Measurements from ENCODE around the gene PKD1L1. TPM values are rescaled to one million over a fixed set of nuclear protein-coding genes. Genes with fewer than 3 reads are reported as not detected.

The PKD1L1 gene
- total RNA-seq, 1 donor from 2014 or later = 0.30 TPM

DNA sequence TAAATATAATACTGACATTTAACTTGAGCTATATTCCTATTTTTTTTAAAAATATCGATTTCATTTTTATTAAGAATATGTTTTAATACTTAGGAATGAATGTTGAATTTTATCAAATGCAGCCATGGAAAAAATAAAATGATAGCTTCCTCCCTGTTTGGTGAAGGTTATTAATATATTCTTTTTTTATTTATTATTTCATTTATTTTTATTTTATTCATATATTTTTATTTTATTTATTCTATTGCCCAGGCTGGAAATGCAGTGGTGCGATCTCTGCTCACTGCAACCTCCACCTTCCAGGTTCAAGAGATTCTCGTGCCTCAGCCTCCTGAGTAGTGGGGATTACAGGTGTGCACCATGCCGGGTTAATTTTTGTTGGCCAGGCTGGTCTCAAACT lies 160.2 kb downstream of the PKD1L1 start:
- no peak for DNase-seq

DNA sequence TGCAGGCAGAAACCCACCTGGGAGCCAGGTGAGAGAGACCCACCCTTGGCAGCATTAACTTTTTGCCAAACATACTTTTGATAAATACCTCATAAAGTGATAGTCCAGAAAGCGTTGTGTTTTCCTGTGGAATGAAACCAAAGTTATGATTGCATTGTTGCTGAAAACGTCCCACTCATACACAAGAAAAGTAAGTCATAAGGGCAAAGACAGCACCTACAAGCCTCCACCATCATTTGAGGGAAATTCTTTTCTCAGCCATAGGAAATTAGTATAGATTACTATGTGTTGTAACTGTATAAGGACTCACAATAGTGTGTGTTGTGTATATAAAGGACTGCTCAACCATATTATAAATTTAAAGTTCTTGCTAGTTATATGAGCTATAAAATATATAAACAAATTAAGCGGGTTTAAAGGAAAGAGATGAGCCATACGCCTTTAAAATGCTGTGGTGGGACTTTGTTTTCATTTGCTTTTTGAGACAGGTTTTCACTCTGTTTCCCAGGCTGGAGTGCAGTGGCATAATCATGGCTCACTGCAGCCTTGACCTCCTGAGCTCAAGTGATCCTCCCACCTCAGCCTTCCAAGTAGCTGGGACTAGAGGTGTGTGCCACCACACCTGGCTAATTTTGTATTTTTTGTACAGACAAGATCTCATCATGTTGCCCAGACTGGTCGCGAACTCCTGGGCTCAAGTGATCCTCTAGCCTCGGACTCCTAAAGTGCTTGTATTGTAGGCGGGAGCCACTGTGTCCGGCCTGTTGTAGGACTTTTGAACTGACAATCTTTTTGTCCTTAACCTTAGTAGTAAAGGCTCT lies 160.8 kb downstream of the PKD1L1 start:
- DNase-seq = no peak

- peak; percentile 73 for DNase-seq
Observed at GRCh38 chr7:47786557-47787248, 161.6 kb downstream of the PKD1L1 start.

DNA sequence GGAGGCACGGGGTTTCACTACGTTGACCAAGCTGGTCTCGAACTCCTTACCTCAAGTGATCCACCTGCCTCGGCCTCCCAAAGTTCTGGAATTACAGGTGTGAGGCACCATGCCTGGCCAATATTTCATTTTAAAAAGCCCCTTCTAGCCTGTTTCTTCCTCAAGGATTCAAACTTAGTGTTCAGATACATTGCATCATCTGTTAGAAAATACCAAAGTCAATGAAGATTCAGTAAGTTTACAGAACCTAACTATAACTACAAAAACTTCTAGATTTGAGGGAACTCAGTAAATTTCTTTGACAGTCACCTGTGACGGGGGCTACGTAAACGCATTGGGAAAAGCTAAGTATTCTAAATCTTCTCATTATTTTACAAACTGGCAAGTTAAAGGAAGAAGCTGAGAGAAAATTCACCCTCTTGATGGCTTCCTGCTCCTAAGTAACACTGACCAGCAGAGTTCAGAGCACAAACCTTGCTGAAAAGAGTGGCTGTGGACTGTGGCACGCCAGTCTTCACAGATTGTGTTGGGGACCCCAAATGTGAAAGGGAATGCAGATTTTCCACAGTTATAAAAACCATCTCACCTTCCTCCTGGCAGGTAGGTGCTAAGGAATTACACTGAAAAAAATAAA lies 162.2 kb downstream of the PKD1L1 start:
- no peak for DNase-seq

GRCh38 chr7:47783456-47784223 lies 164.6 kb downstream of the PKD1L1 start:
- DNase-seq = peak; percentile 93

DNA sequence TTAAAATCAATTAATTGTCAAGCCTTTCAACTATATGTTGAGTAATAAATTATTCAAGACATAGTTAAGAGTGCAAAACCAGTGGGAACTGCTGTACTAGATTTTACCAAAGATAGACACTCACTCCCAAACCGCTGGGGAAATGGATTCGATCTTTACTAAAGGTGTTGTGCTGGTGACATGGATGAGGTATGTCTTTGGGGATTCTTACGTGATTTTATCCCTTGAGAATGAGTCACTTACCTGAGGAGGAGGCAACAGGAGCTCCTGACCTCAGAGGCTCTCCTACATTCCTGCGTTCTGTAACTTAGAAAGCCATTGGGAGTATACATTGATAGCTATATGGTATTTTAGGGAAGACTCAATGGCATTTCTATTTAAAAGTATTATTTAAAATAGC lies 165.5 kb downstream of the PKD1L1 start:
- DNase-seq = no peak

DNA sequence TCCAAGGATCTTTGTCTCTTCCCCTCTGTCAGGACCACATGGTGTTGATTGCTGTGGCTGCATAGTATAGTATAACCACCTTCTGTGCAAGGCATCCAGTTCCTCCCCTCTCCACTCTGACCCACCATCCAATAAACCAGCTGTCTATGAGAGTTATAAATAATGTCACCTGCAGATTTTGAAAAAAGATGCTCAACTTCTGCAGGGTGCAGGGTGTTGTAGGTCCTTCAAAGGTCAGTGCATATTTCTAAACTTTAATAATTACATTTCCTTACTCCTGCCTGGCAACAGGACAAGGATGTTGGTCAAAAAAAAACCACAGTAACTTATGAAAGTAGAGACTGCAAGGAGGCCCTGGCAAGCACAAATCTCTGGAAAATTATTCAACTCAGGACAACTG lies 166.2 kb downstream of the PKD1L1 start:
- DNase-seq = no peak

DNA sequence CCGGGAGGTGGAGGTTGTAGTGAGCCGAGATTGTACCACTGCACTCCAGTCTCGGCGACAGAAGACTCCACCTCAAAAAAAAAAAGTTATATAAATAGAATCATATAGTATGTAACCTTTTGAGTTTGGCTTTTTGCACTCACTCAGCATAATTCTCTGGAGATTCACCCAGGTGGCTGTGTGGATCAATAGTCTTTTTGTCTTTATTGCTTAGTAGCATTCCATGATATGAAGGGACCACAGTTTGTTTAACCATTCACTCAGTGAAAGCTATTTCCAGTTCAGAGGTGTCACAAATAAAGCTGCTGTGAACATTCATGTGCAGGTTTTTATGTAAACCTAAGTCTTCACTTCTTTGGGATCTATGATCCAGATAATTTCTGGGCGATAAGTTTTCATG lies 167.7 kb downstream of the PKD1L1 start:
- no peak for DNase-seq

DNA sequence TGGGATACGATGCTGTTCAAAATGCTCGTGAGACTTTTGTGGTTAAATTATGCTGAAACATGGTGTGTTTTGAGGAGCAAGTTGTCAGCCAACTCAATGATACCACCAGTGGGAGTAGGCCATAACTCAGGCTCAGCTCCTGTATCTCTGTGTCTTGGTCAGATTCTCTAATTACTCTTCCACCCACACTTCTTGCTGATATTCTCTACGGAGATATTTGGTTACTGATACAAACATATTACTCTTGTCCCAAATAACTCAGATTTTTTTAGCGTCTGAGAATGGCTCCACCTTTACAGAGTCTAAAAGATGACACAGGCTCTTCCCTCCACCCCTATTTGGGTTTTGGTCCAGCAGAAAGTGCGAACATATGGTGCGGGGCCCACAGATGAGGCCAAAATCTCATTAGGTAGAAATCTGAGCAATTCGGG lies 168.9 kb downstream of the PKD1L1 start:
- DNase-seq = no peak

DNA sequence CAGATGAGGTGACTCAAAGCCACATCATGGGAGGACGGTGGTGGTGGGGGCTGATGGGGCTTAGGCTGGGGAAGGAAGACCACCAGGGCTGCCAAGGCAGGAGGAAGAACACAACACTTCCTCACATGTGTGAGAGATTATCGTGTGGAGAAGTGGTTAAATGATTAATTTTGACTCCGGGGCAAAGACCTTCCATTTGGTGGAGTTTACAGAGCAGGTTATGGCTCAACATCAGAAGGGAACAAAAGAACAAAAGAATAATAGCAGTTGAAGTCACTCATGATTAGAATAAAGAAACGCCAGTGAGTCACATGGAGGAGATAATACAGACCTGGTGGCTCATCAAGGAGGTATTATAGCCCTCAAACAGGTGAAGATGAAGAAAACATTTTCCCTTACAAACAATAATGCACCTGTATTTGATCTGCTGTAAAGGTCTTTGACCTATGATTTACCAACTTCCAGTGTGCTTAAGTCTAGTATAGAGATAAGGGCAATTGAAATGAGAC lies 170.1 kb downstream of the PKD1L1 start:
- no peak for DNase-seq

DNA sequence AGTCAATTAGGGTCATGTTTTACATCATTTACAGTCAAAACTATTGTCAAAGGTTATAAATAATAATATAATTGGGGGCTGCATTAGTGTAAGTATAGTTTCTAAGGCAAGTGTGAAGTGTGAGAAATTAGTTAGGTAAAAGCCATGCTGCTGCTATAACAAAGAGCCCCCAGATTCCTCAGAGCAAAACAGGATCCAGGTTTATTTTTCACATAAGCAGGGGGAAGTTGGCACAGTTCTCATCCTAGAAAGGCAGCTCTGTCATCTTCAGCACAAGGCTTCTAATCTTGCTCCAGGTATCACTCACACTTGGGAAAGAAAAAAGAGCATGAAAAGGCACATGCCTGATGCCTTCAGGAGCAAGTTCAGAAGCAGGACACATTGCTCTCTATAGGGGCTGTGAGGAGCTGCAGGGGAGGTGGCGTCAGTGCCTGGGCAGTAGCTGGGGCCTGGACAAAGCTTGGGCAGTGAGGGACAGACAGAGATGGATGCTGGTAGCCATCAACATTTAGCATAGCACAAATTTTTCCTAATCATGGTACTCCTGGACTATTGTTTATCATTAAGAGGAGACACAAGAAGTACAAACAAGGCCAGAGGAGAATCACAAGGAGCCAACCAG lies 170.6 kb downstream of the PKD1L1 start:
- no peak for DNase-seq

GRCh38 chr7:47776335-47776734 lies 171.9 kb downstream of the PKD1L1 start:
- no peak for DNase-seq

GRCh38 chr7:47775238-47775637 lies 173.0 kb downstream of the PKD1L1 start:
- no peak for DNase-seq

GRCh38 chr7:47772492-47772891 lies 175.8 kb downstream of the PKD1L1 start:
- no peak for DNase-seq

DNA sequence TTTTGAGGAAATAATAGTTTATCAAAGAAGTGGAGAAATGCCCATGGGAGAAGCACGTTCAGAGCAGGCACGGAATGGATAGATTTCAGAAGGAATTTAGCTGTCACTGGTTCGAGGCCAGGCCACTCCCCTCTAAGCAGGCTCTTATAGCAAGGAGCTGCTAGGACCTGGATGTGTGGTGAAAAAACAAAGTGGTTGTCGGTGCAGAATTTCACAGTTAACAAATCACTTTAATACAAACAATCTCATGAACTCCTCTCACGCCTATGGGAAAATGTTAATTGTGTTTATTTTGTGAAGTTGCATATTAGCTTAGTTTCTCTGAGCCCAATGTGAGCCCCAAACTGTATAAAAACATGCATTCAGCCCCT lies 176.3 kb downstream of the PKD1L1 start:
- no peak for DNase-seq

DNA sequence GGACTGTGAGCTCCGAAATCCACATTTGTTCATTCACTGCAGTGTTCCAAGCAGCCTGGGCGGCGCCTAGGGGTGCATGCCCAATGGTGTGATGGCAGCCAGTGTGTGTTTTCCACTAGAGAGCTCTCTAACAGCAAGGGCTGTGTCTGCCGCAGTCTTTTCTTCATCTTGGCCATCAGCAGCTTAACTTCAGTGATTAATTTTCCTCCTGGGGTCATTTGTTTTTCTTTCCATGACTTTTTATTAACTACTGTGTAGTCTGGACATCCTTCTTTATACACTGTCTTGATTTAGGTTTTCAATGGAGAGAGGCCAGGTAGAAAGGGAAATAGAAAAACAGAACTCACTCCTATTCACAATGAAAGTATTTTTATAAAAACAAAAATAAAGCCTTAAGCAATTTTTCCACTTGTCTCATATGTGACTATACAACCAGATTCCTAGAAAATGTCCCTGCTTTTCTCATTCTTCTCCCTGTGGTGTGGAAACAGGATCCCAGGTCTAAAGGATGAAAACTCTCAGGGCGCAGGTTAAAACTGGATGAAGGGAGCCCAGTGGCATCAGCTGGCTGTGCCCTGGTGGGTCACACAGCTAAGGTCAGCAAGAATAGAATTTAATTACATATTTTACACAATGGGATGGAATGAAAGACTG lies 176.8 kb downstream of the PKD1L1 start:
- DNase-seq = no peak

- no peak for DNase-seq
Observed at GRCh38 chr7:47766126-47766525, 182.1 kb downstream of the PKD1L1 start.

DNA sequence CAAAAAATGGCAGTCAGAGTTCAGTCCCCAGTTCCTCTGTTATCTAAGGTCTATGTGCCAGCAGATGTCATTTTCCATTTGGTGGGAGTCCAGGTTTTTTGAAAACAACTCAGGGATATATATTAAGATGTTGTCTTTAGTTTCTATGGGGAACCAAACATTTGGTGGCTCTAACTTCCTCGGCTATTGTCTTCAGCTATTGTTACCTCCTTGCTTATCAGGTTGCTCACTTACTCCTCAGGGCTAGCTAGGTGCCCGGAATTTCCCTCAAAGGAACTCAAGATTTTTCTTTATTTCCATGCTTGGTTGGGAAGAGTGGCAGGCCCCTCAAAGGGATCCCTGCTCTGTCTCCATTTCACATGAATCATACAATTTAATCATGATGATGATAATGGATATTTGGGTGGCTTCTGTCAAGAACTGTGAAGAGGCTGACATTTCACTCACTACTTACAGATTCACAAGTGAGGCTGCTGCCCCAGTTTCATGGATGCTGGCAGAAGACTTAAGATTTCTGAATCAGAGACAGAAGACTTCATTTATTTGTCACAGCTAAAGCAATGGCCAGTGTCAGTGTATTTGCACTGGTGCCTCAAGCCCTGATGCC lies 182.8 kb downstream of the PKD1L1 start:
- DNase-seq = no peak

DNA sequence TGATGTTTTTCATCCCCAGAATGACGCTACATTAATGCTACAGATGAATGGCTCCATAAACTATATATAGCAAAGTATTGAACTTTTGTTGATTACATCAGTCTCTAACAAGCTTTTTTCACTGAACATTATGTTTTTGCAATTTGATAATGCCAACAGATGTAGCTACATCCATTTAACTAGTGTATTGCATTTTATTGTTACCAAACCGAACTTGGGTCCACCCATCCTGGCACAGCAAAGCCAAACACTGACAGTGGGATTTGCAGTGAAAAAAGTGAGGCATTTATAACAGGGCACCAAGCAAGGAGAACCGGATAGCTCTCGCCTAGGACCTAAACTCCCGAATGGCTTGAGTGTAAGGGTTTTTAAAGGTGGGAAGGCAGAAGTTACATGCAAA lies 183.5 kb downstream of the PKD1L1 start:
- DNase-seq = no peak

- peak; percentile 18 for DNase-seq
Observed at GRCh38 chr7:47763063-47763974, 184.9 kb downstream of the PKD1L1 start.
